Measurements from ENCODE around the gene NOPCHAP1.
"Not testable (repeated sequence)": the region's sequence is repeated elsewhere in the genome, so short reads cannot be mapped to it uniquely, and the experiment has no call there.

The NOPCHAP1 gene

DNA sequence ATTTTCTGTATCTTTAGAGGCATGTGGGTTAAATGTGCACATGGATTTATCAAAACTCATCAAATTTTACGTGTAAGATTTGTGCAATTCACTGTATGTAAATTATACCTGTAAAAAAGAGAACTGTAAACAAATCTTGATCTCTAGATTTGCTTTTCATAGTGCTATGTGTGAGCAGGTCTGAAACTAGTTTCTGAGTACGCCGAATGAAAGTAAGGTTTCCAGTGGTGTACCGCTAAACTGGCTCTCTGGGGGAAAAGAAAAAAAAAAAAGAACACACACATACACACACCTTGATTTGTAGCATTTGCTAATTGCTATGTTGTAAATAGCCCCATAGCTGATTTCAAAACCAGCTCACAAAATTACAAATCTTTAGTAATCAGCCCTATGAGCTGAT is 19.4 kb upstream of the NOPCHAP1 start:
- no peak for DNase-seq

DNA sequence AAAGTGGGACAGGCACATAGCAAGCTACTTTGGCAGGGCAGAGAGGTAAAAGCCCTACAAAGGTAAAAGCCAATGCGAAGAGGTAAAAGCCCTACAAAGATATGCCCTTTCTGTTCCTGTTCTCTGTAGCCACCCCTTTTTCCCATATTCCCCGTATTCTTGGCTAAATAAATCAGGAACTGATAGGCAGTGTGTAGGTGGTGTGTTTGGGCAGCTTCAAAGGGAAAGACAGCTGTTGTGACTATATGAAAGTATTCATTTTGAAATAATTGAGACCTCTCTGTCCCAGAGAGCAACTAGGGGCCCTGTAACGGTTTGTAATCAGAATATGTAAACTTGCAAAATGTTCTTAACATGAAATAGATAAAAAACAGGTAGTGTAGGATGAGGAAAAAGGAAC is 16.8 kb upstream of the NOPCHAP1 start:
- no peak for DNase-seq

DNA sequence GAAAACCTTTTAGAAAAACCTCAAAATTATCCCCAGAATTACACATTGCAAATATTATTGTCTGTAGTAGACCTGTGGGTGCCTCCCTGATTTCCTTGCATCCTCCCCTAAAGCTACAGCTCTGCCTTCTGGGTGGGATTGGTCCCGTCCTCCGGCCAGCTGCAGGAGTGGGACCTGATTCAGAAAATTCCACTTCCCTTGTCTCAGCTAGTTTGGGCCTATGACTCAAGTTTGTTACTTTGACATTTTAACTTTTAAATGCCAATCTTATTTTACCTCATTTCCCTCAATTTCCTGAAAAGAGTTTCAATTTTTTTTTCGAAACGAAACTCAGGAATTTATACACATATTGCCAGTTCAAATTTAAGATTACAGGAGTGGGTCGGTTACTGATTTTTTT is 14.8 kb upstream of the NOPCHAP1 start:
- DNase-seq, result no peak

DNA sequence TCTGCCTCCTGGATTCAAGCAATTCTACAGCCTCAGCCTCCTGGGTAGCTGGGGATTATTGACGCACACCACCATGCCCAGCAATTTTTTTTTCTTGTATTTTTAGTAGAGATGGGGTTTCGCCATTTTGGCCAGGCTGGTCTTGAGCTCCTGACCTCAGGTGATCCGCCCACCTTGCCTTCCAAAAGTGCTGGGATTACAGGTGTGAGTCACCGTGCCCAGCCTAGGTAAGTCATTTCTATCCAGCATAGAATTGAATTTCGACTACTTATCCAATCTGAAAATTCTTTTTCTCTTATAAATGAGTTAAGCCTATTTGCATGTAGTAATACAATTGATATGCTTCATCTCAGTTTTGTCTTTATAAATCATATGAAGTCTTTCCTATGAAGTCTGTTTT is 12.9 kb upstream of the NOPCHAP1 start:
- no peak for DNase-seq

DNA sequence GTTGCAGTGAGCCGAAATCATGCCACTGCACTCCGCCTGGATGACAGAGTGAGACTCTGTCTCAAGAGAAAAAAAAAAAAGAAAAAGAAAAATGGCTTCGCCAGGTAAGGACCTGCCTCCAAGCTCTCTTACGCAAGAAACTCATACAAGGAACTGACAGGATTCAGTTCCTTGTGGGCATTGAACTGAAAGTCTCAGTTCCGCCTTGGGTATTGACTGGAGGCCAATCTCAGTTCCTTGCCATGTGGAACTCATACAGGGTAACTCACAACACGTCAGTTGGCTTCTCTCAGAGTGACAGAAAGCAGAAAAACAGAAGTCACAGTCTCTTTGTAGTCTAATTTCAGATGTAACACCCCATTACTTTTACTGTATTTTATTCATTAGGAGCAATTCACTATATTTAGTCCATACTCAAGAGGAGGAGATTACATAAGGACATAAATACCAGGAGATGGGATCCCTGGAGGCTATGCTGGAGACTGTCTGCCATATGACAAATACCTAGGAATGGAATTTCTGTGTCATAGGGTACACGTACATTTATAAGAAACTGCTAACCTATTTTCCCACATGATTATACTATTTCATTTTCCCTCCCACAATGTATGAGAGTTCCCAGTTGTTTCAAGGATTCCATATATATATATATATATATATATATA is 11.4 kb upstream of the NOPCHAP1 start:
- DNase-seq, result no peak

DNA sequence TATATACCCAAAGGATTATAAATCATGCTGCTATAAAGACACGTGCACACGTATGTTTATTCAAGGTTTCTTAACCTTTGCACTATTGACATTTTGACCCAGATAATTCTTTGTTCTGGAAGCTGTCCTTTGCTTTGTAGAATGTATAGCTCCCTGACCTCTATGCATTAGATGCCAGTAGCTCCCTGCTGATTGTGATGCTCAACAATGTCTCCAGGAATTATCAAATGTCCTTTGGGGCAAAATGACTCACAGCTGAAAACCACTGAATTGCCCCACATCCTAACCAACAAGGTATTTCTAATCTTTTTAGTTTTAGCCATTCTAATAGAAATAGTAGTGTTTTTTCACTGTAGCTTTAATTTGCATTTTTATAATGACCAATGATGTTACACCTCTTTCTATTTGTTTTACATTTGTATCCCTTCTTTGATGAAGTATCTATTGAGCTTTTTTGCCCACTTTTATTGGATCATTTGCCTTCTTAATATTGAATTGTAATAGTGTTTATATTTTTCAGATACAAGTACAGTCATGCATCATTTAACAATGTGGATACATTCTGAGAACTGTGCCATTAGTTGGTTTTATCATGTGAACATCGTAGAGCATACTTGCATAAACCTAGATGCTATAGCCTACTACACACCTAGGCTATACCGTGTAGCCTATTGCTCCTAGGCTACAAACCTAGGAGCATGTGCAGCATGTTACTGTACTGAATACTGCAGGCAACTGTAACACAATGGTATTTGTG is 10.4 kb upstream of the NOPCHAP1 start:
- no peak for DNase-seq

DNA sequence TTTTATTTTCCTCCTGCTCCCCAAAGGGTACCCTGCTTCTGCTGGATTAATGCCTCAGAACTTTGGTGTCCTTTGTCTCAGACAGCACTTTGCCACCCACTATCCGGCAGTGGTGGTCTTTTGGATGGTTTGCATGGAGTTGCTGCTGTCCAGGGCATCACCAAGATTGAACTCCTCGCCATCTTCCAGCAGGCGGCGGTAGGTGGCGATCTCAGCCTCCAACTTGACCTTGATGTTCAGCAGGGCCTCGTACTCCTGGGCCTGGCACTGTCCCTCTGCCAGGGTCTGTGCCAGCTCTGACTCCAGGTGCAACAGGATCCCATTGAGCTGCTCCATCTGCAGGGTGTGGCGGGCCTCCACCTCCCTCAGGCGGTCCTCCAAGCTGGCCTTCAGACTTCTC is 9.4 kb upstream of the NOPCHAP1 start:
- DNase-seq, result no peak

DNA sequence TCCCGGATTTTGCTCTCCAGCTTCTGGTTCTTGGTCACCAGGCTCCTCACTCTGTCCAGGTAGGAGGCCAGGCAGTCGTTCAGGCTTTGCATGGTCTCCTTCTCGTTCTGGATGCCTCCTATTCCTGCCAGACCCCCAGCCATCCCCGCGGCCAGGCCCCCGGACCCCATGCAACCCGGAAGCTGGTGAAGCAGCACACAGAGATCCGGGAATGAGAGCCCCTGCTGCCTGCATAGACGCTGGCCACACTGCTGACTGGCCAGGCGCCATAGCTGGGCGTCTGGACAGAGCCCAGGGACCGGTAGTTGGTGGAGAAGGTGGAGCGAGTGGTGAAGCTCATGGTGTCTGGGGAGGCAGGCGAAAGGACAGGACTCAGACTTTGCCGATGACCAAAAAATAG is 8.4 kb upstream of the NOPCHAP1 start:
- not testable (repeated sequence) for DNase-seq

DNA sequence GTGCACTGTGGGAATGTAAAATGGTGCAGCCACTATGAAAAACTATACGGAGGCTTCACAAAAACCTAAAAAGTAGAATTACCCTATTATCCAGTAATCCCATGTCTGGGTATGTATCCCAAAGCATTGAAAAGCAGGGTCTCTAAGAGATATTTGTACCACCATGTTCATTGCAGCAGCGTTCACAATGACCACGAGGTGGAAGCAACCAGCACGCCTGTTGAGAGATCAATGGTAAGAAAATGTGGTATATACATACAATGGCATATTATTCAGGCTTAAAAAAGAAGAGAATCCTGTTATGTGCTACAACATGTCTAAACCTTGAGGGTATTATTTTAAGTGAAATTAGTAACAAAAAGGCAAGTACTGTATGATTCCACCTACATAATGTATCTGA is 910 bp upstream of the NOPCHAP1 start:
- no peak for DNase-seq

DNA sequence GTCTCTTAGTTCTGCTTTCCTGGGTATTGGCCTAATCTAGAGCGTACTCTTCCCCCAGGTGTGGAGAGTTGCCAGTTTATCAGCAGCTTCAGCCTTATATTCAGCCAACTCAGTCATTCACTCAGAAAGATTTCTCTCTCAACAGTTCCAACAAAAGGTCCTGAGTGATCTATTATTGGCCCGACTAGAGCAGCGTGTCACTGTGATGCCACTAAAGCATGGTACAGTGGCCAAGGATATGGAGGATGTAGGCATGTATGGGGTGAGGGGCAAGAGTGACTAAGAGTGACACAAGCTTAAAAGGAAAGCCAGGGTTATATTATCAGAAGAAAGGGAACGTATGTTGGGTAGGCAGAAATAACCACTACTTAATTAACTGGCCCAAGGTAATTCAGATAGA is 4.8 kb downstream of the NOPCHAP1 start:
- DNase-seq, result no peak

DNA sequence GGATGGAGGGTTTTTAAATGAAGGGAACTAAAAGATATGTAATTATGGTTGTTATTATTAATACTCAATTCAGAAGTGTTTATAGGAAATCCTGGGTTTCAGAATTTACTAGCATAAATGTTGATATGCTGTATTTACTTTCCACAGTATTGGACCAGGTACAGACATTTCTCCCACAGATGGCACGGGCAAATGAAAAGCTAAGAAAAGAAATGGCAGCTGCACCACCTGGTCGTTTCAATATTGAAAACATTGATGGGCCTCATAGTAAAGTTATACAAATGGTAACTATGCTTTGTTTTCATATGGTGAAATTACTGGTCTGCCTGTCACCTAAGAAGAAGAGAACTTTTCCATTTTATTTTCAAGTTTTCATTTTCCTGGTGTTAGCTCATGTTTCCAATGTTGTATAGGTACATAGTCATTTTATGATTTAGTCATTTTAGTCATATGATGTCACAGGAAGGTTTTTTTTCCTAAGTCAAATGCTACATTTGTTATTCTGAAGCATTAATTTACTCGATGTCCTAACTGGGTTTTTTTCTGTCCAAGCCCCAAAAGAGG is 5.5 kb downstream of the NOPCHAP1 start:
- DNase-seq, result no peak

DNA sequence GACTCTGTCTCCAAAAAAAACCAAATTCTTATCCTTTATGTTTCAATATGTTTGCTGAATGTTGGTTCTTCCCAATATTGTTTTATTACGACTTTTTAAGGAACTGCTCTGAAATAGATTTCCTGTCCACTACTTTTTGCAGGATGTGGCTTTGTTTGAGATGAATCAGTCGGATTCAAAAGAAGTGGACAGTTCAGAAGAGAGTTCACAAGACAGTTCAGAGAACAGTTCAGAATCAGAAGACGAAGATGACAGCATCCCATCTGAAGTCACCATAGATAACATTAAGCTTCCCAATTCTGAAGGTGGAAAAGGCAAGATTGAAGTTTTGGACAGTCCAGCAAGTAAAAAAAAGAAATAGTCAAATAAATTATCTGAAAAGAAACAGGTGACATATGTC is 8.2 kb downstream of the NOPCHAP1 start:
- no peak for DNase-seq

DNA sequence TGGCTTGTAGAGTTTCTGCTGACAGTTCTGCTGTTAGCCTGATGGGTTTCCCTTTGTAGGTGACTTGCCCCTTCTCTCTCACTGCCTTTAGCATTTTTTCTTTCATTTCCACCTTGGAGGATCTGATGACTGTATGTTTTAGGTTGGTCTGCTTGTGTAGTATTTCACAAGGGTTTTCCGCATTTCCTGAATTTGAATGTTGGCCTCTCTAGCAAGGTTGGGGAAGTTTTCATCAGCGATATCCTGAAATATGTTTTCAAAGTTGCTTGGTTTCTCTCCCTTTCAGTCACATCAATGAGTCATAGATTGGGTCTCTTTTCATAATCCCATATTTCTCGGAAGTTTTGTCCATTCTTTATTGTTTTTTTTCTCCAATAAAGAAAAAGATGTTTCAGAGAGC is 11.4 kb downstream of the NOPCHAP1 start:
- no peak for DNase-seq

DNA sequence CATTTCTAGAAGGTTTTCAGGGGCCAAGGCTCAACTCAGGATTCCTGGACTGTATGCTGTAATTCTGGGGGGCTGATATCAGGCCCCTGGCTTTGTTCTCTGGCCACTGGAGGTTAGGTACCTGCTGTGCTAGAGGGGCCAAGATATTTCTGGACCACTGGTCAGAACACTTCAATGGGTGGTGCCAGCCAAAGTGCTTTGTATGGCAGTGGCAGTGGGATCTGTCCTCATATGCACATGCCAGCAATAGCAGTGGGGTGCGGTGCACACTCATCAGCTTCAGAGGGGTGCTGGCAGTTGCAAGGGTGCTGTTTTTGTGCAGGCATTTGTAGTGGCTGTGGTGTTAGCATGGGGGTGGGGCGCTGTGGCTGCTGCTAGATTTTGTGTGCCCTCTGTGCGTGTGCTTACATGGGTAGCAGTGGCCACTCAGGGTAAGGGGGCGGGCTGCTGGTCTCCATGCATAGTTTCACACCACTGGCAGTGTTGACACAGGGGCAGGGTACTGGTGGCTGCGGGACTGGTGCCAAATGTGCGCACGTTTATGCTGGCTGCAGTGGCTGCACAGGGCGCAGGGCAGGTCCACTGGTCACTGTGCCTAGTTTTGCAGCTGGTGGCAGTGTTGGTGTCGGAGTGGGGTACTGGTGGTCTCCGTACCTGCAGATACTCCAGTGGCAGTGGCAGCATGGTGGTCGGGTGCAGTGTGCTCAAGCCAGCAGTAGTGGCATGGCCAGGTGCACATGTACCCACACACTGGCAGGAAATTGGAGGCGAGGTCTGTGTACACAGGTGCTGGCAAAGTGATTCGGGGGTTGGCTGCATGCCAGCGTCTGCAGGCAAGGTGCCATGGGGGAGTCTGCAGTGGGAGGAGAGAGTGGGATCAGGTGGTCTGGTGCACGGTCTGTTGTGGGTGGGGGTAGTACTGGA is 12.6 kb downstream of the NOPCHAP1 start:
- no peak for DNase-seq

DNA sequence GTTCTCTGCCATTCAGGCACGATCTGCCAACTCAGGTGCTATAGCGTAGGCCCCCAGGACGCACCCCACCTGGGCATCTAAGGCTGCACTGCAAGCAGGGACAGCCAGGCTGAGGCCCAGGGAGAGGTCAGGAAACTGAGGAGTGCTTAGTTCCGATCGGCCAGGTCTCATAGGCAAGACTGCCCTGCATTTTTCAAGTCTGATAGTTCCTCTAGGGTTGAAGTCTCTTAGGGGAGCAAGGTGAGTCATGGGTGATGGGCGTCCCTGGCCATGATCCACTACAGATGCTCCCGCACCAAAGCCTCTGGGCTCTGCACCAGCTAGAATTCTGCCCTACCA is 13.2 kb downstream of the NOPCHAP1 start:
- DNase-seq, result no peak

DNA sequence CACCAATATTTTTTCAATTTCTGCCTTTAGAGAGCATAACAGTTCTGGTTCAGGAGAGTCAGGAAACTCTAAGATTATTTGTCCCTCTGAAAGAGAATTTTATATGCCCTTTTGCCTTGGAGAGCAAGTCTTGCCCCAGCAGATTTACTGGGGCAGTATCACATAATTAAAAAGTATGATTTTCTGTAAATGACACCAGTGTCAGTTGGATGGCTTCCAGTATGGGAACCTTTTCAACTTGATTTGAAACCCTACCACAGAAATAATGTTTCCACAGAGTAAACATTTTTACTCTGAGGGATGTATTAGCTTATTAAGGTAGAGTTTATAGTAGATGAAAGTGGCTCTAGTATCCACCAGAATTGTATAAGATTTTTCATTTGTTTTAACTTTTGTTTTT is 15.4 kb downstream of the NOPCHAP1 start:
- DNase-seq, result no peak

DNA sequence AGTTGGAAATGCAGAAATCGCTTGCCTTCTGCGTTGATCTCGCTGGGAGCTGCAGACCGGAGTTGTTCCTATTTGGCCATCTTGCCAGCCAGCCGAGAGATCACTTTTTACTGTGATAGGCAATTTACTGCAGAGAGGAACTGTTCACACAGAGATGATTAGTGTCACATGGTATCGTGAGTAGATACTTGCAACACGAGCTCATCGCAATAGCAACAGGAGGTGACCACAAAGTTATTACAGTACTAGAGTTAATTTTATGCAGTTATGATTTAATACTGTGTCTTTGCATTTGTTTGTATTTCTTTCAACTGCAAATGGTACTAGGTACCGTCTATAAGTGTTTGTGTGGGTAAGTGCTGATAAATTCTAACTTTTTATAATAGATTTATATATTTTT is 27.8 kb downstream of the NOPCHAP1 start:
- DNase-seq, result no peak

DNA sequence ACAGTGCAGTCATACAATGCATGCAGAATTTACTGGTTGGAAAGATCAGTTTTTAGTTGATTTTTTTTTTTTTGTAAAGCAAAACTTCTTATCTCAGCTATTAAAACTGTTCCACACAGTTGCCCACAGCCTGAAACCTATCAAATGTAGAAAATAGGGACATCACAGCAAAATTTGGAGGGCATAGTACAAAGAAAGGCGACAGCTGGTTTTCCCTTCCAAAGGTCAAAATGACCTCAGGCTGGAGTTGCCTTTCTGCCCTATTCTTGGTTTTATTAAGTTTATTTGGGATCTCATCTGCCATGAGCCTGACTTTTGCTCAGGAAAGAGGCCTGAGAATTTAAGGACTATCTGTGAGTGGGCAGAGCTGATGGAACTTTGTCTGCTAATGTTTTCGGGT is 28.5 kb downstream of the NOPCHAP1 start:
- no peak for DNase-seq

DNA sequence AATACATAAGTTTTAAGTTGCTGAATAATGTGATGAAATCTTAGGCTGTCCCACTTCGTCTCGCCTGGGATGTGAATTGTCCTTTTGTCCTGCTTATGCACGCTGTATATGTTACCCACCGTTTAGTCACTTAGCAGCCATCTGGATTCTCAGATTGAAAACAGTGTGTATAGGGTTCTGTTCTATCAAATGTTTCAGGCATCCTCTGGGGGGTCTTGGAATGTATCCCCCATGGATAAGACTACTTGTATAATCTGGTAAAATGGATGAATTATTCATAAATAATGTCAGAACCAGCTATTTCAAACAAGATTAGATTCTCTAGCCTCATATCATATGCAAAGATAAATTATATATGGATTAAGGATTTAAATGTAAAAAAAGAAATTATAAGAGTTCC is 29.4 kb downstream of the NOPCHAP1 start:
- DNase-seq, result no peak

DNA sequence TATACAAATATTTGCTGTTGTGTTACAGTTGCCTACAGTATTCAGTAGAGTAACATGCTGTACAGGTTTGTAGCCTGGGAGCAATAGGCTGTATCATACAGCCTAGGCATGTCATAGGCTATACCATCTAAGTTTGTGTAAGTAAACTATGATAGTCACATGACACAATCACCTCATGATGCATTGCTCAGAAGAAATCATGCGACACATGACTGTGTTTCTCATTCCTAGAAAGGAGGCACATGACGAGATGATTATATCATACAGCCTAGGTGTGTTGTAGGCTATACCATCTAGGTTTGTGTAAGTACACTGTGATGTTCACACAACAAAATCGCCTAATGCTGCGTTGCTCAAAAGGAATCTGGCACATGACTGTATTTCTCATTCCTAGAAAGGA is 31.9 kb downstream of the NOPCHAP1 start:
- DNase-seq, result no peak

DNA sequence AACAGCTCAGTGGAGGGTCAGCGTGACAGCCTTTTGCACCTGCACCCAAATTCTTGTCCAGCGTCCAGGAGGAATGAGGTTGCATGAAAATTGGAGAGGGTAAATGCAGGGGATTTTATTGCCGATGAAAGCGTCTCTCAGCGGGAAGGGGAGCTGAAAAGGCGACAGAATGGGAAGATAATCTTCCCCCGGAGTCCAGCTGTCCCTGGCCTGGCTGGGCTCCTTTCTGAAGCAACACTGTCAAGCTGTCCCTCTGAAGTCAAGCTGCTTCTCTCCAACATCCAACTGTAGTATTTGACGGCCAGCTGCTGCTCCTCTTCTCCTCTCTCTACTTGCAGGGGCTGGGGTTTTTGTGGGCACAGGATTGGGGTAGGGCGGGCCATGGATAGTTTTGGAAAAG is 32.7 kb downstream of the NOPCHAP1 start:
- no peak for DNase-seq

DNA sequence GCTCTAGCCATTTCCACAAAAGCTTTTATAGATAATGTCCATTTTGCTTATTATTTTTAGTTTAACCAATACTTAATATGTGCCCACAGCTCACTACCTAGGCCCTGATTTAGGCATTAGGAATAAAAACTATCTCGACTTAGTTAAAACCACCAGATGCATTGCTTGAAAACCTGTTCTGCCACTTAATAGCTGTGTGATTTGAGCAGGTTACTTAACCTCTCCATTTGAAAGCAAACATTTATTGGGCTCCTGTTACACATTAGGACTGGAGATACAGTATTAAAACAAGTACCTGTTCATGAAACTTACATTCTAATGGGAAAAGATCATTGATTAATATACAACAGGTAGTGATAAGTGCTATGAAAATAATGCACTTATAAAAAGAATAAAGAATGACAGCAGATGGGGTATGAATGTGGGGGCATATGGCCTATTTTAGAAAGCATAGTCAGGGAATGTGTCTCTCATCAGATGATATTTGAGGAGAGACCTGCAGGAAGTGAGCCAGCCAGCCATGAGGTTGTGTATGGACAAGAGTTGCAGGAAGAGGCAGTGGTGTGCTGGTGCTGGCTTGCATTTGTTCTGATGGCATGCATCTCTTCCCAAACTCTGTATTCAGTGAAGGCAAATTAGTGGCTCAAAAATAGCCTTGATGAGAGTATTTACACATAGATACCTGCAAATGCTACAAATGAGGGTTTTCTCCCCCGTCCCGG is 34.3 kb downstream of the NOPCHAP1 start:
- no peak for DNase-seq

DNA sequence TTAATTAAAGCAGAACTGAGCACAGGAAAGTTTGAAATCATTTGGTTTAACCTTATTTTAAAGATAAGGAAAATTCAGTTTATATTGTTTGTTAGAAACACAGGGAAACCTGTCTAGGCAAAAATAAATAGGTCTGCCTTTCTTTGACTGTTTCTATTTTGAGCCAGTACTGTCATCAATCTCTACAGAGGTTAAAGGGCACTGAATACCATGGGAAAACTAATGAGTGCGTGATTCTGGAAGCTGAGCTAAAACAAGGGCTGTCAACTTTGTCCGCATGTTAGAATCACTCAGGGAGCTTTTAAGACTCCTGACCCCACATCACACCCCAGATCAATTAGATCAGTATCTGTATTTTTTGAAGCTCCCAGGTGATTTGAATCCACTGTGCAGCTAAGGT is 38.8 kb downstream of the NOPCHAP1 start:
- DNase-seq, result no peak
